C4-2B (cell line): ENCODE data around the gene SCFD2.

Source experiments
- ZFX ChIP-seq: fragments of 450-650 bp; IDR thresholded peaks from 2 replicates; pipeline ENCODE4 v1.6.1; 2017
- TF ChIP-seq, protein P1 (sequence below): fragments of 450-650 bp; conservative IDR thresholded peaks from 2 replicates; pipeline ENCODE4 v1.5.1; 2017; ENCODE audit warnings: mild to moderate bottlenecking

DNA sequence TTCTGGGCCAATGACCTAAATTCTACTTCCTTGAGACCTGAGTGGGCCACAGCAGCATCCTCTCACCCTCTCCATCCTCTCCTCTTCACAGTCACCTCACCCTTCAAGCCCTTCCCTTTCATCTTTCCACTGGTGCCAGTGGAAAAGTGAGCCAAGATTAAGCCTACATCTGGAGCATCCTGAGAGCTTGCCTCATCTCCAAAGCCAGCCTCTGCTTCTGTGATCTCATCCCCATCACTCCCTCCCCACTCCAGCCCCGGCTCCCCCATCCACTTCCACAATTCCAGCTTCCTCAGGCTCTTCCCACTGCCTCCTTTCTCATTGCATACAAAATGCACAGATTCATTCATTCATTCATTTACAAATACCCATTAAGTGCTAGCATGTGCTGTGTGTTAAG is 513.8 kb downstream of the SCFD2 start:
- TF ChIP-seq, protein P1, sequence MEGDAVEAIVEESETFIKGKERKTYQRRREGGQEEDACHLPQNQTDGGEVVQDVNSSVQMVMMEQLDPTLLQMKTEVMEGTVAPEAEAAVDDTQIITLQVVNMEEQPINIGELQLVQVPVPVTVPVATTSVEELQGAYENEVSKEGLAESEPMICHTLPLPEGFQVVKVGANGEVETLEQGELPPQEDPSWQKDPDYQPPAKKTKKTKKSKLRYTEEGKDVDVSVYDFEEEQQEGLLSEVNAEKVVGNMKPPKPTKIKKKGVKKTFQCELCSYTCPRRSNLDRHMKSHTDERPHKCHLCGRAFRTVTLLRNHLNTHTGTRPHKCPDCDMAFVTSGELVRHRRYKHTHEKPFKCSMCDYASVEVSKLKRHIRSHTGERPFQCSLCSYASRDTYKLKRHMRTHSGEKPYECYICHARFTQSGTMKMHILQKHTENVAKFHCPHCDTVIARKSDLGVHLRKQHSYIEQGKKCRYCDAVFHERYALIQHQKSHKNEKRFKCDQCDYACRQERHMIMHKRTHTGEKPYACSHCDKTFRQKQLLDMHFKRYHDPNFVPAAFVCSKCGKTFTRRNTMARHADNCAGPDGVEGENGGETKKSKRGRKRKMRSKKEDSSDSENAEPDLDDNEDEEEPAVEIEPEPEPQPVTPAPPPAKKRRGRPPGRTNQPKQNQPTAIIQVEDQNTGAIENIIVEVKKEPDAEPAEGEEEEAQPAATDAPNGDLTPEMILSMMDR: no peak
- TF ChIP-seq ZFX: no peak
